Measurements from ENCODE around the gene UBE2I. TPM values are rescaled to one million over a fixed set of nuclear protein-coding genes. Genes with fewer than 3 reads are reported as not detected.

UBE2I gene
- total and polyA plus RNA-seq, 8 donors: 30.0 to 57.9 (median 36.7) TPM

- WGBS, 2 donors: 58 to 69% methylated on average over 33 to 34 of the region's 34 CpGs
Observed at GRCh38 chr16:1346422-1347285, 37.2 kb downstream of the UBE2I start.

DNA sequence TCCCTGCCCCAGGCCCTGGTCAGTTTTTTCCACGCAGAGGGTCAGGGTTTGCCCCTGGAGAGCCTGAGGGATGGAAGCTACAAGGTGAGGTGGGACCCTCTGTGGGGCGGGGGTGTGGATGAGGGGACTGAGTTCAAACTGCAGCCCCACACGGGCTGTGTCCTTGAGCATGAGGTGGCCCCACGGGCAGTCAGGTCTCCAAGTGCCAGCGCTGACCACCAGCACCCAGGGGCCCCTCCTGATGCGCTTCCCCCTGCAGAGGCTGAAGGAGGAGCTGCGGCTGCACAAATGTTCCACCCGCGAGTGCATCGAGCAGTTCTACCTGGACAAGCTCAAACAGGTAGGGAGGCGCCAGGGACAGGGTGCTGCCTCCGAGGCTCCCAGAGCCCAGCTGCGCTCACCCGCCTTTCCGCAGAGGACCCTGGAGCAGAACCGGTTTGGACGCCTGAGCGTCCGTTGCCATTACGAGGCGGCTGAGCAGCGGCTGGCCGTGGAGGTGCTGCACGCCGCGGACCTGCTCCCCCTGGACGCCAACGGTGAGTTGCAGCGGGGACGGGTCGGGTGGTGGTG is 37.9 kb downstream of the UBE2I start:
- H3K4me1 ChIP-seq: peaks cover 9 to 17% (median 9%) of the 10 kb centered on the region in 3 donors
- peaks cover 0 to 13% (median 0%) of the 10 kb centered on the region in 3 donors for H3K36me3 ChIP-seq
- no peak for ATAC-seq
- intact Hi-C loops (cut with DNase I): no loop called here
- DNase-seq: peak in 2 of 6 donors; percentile 14 to 73
- FAIRE-seq: no peak
- no peak overlapping the region for H3K4me3 ChIP-seq
- H3K9me3 ChIP-seq: no peaks in the 10 kb centered on the region
- no peaks in the 10 kb centered on the region for H3K27me3 ChIP-seq
- no peak overlapping the region for H3K27ac ChIP-seq
- 82 to 87% methylated on average over 31 of the region's 31 CpGs for WGBS, 2 donors
- TF ChIP-seq CTCF (IDR thresholded peaks at IDR 0.05): no peak

More at GRCh38 chr16:1346422-1347285, 37.2 kb downstream of the UBE2I start:
- no peaks in the 10 kb centered on the region for H3K27me3 ChIP-seq
- H3K4me1 ChIP-seq: peaks cover 8 to 16% (median 10%) of the 10 kb centered on the region in 3 donors
- FAIRE-seq (no peak), DNase-seq (peak in 3 of 6 donors; percentile 14 to 77 (median 30)), ATAC-seq (no peak)
- H3K36me3 ChIP-seq: peaks cover 0 to 13% (median 0%) of the 10 kb centered on the region in 3 donors
- TF ChIP-seq CTCF (IDR thresholded peaks at IDR 0.05): no peak
- no peak overlapping the region for H3K27ac ChIP-seq
- H3K4me3 ChIP-seq: no peak overlapping the region
- intact Hi-C loops (cut with DNase I): no loop called here
- H3K9me3 ChIP-seq: no peaks in the 10 kb centered on the region

DNA sequence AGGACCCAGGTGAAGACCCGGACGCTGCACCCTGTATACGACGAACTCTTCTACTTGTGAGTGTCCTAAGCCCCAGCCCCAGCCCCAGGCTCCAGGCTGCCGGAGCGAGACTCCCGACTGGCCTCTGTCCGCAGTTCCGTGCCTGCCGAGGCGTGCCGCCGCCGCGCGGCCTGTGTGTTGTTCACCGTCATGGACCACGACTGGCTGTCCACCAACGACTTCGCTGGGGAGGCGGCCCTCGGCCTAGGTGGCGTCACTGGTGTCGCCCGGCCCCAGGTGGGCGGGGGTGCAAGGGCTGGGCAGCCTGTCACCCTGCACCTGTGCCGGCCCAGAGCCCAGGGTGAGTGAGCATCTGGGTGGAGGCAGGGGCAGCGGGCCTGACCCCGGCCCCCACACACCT is 38.5 kb downstream of the UBE2I start:
- WGBS, 2 donors: 92 to 93% methylated on average over 29 of the region's 29 CpGs
- Histone ChIP-seq H3K4me3 (no peak overlapping the region), H3K27me3 (no peaks in the 10 kb centered on the region), H3K27ac (no peak overlapping the region), H3K9me3 (no peaks in the 10 kb centered on the region), H3K36me3 (peaks cover 0 to 13% (median 0%) of the 10 kb centered on the region in 3 donors), H3K4me1 (peaks cover 10 to 23% (median 15%) of the 10 kb centered on the region in 3 donors)
- intact Hi-C loops (cut with DNase I): no loop called here
- FAIRE-seq (no peak), DNase-seq (peak in 1 of 6 donors; percentile 45), ATAC-seq (no peak)
- TF ChIP-seq CTCF (IDR thresholded peaks at IDR 0.05): no peak

DNA sequence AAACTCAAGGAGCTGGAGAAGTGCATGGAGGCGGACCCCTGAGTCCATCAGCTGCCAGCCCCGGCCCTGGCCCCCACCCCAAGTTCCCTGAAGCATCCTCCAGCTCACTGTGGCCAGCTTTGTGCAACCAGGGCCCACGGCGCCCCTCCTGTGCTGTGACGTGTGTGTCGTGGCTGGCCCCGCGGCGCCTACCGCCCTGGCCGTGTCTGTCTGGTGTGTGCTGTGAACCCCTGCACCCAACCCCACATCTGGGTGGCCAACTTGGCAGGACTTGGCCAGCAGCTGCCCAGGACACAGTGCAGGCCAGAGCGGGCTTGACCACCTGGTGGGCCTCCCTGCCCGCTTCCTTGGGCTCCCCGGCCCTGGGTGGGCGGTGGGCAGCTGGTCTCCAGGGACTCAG is 39.0 kb downstream of the UBE2I start:
- WGBS, 2 donors: 93% methylated on average over 15 of the region's 15 CpGs
- TF ChIP-seq CTCF (IDR thresholded peaks at IDR 0.05): no peak
- intact Hi-C loops (cut with DNase I): no loop called here
- Histone ChIP-seq H3K4me1 (peaks cover 13 to 24% (median 13%) of the 10 kb centered on the region in 3 donors), H3K36me3 (peaks cover 0 to 13% (median 0%) of the 10 kb centered on the region in 3 donors), H3K9me3 (no peaks in the 10 kb centered on the region), H3K27ac (no peak overlapping the region), H3K4me3 (no peak overlapping the region), H3K27me3 (no peaks in the 10 kb centered on the region)
- no peak for FAIRE-seq
- DNase-seq: peak in 2 of 6 donors; percentile 30 to 67
- ATAC-seq: no peak

Data from pancreas (tissue), 10 donors.